CD4-positive, alpha-beta T cell treated with Interleukin-6 for 4 hours (primary cell): ENCODE data around the gene SPDYE5.

Experiments
- DNase-seq: peaks from one replicate; pipeline ENCODE4 v3.0.0-alpha.2; 2020; ENCODE audit warnings: mixed read lengths

Gene SPDYE5

GRCh38 chr7:75537731-75538130 lies 45.6 kb downstream of the SPDYE5 start:
- DNase-seq = no peak

- no peak for DNase-seq
Observed at GRCh38 chr7:75546237-75547015, 54.3 kb downstream of the SPDYE5 start.
